Calu3 (cell line): ENCODE results near the gene EMSY. TPM values are rescaled to one million over a fixed set of nuclear protein-coding genes. Genes with fewer than 3 reads are reported as not detected.
"Not testable (repeated sequence)": the region's sequence is repeated elsewhere in the genome, so short reads cannot be mapped to it uniquely, and the experiment has no call there.

Experiments
- BruUV-seq: library from RNA; stranded (reverse); fragments of 400-500 nt; replicated peaks from 2 replicates; lab custom pipeline; 2021; lab: Mats Ljungman, UMichigan
- CTCF ChIA-PET: fragments of 300-600 bp; sonication (Branson Sonifier 250); formaldehyde crosslinking; loops from one replicate; lab custom pipeline; 2022; ENCODE audit warnings: antibody characterized with exemption; lab: Charles Lee
- DNase-seq: peaks from one replicate; pipeline ENCODE4 v3.0.0; 2022
- H3K27ac Mint-ChIP-seq: one replicate; pipeline ENCODE4 v1.8.0; 2022; ENCODE audit warnings: mixed read lengths; ENCODE audit not compliant: unreplicated experiment
- H3K27me3 Mint-ChIP-seq: one replicate; pipeline ENCODE4 v1.8.0; 2022; ENCODE audit warnings: mixed read lengths; ENCODE audit not compliant: unreplicated experiment
- H3K36me3 Mint-ChIP-seq: one replicate; pipeline ENCODE4 v1.8.0; 2022; ENCODE audit warnings: mild to moderate bottlenecking, moderate library complexity, mixed read lengths; ENCODE audit not compliant: insufficient read depth, unreplicated experiment
- H3K4me1 Mint-ChIP-seq: one replicate; pipeline ENCODE4 v1.8.0; 2022; ENCODE audit warnings: mild to moderate bottlenecking, low read depth, mixed read lengths; ENCODE audit not compliant: unreplicated experiment
- H3K4me3 Mint-ChIP-seq: one replicate; pipeline ENCODE4 v1.8.0; 2022; ENCODE audit warnings: mild to moderate bottlenecking, low read depth, moderate library complexity, mixed read lengths; ENCODE audit not compliant: unreplicated experiment
- H3K9me3 Mint-ChIP-seq: one replicate; pipeline ENCODE4 v1.8.0; 2022; ENCODE audit warnings: low read depth, mixed read lengths; ENCODE audit not compliant: unreplicated experiment
- intact Hi-C: fragments of 100-400 bp; cut with micrococcal nuclease; formaldehyde crosslinking; loops from one replicate; pipeline ENCODE4 v1.10.0; 2022; ENCODE audit not compliant: unreplicated experiment
- total RNA-seq: library from RNA; stranded (reverse); gene quantifications from 2 replicates; pipeline ENCODE4 v1.2.3, GENCODE V29; 2022
- TF ChIP-seq, protein P1 (sequence below): fragments of 200-600 bp; IDR thresholded peaks from one replicate; pipeline ENCODE4 v1.8.0; 2022; ENCODE audit warnings: antibody characterized with exemption; ENCODE audit not compliant: unreplicated experiment

Gene EMSY
- total RNA-seq, 1 experiment from 2014 or later = 30.0 TPM

- BruUV-seq = no TSS peak
- no peaks in the 10 kb centered on the region for H3K36me3 Mint-ChIP-seq
- H3K27me3 Mint-ChIP-seq = no peaks in the 10 kb centered on the region
- no peak for DNase-seq
- intact Hi-C loops = no loop called here
- CTCF ChIA-PET = no interaction called here
- H3K27ac Mint-ChIP-seq = no peak overlapping the region
- H3K9me3 Mint-ChIP-seq = no peaks in the 10 kb centered on the region
- TF ChIP-seq, protein P1, sequence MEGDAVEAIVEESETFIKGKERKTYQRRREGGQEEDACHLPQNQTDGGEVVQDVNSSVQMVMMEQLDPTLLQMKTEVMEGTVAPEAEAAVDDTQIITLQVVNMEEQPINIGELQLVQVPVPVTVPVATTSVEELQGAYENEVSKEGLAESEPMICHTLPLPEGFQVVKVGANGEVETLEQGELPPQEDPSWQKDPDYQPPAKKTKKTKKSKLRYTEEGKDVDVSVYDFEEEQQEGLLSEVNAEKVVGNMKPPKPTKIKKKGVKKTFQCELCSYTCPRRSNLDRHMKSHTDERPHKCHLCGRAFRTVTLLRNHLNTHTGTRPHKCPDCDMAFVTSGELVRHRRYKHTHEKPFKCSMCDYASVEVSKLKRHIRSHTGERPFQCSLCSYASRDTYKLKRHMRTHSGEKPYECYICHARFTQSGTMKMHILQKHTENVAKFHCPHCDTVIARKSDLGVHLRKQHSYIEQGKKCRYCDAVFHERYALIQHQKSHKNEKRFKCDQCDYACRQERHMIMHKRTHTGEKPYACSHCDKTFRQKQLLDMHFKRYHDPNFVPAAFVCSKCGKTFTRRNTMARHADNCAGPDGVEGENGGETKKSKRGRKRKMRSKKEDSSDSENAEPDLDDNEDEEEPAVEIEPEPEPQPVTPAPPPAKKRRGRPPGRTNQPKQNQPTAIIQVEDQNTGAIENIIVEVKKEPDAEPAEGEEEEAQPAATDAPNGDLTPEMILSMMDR = no peak
- no peaks in the 10 kb centered on the region for H3K4me1 Mint-ChIP-seq
- H3K4me3 Mint-ChIP-seq = no peak overlapping the region
Measured at GRCh38 chr11:76567261-76567660, 122.4 kb downstream of the EMSY start.

- H3K36me3 Mint-ChIP-seq = no peaks in the 10 kb centered on the region
- no peaks in the 10 kb centered on the region for H3K9me3 Mint-ChIP-seq
- TF ChIP-seq, protein P1 = no peak
- no TSS peak for BruUV-seq
- no peak for DNase-seq
- H3K4me3 Mint-ChIP-seq = no peak overlapping the region
- no peaks in the 10 kb centered on the region for H3K4me1 Mint-ChIP-seq
- CTCF ChIA-PET = no interaction called here
- H3K27ac Mint-ChIP-seq = no peak overlapping the region
- H3K27me3 Mint-ChIP-seq = no peaks in the 10 kb centered on the region
- intact Hi-C loops = no loop called here
Measured at GRCh38 chr11:76568139-76568538, 123.3 kb downstream of the EMSY start.

DNA sequence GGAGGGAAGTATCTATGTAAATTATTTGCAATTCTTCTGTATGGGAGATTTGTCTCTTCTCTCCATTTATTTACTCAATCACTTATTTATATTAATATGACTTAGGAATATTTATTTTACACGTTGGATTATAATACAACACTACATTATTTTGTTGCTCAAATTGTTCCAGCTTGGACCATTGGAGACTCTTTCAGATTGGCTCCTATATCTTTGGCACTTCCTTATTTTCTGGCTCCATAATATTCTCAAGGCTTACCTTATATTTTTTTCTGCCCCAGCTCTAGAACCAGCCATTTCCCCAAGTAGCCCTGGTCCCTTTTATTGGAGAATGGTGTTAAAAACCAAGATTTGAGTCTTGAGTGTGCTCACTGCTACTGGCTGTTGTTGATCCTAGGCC lies 123.8 kb downstream of the EMSY start:
- BruUV-seq = no TSS peak
- H3K9me3 Mint-ChIP-seq = no peaks in the 10 kb centered on the region
- CTCF ChIA-PET = no interaction called here
- intact Hi-C loops = no loop called here
- TF ChIP-seq, protein P1 = no peak
- no peaks in the 10 kb centered on the region for H3K27me3 Mint-ChIP-seq
- no peaks in the 10 kb centered on the region for H3K36me3 Mint-ChIP-seq
- no peaks in the 10 kb centered on the region for H3K4me1 Mint-ChIP-seq
- no peak overlapping the region for H3K4me3 Mint-ChIP-seq
- no peak for DNase-seq
- no peak overlapping the region for H3K27ac Mint-ChIP-seq

- BruUV-seq, H3K4me3 Mint-ChIP-seq, H3K27me3 Mint-ChIP-seq, H3K36me3 Mint-ChIP-seq, DNase-seq, H3K27ac Mint-ChIP-seq, intact Hi-C loops, H3K9me3 Mint-ChIP-seq: not testable (repeated sequence)
- CTCF ChIA-PET = interaction anchor here (1.9 kb wide), 1 partner anchor 19 kb away, joined by 3 read pairs; no protein-coding TSS in a partner anchor
- peaks cover 15% of the 10 kb centered on the region for H3K4me1 Mint-ChIP-seq
Measured at GRCh38 chr11:76572181-76572875, 127.5 kb downstream of the EMSY start.

GRCh38 chr11:76574406-76574805 lies 129.6 kb downstream of the EMSY start:
- no peaks in the 10 kb centered on the region for H3K9me3 Mint-ChIP-seq
- H3K27ac Mint-ChIP-seq = no peak overlapping the region
- CTCF ChIA-PET = no interaction called here
- intact Hi-C loops = no loop called here
- peaks cover 5% of the 10 kb centered on the region for H3K36me3 Mint-ChIP-seq
- no peak for DNase-seq
- H3K4me3 Mint-ChIP-seq = no peak overlapping the region
- H3K27me3 Mint-ChIP-seq = no peaks in the 10 kb centered on the region
- BruUV-seq = no TSS peak
- peaks cover 29% of the 10 kb centered on the region for H3K4me1 Mint-ChIP-seq
- TF ChIP-seq, protein P1 = no peak
